ENCODE results near the gene RGL1. TPM values are rescaled to one million over a fixed set of nuclear protein-coding genes. Genes with fewer than 3 reads are reported as not detected.

The RGL1 gene
- total and polyA plus RNA-seq, 2 donors (not counting 3 experiments of a cell fraction or from before 2014, with no cell fraction given) = 19.8 to 35.3 TPM

- dilution Hi-C loops (cut with MboI; ENCODE audit: extremely low pct_ligation_motif_present, low sequenced_read_pairs) (no loop called here), intact Hi-C loops (cut with micrococcal nuclease) (loop anchor here (5.0 kb wide), 2 partner anchors 636 to 744 kb away; no protein-coding TSS in a partner anchor)
- Histone ChIP-seq H3K4me1 (ENCODE audit: control insufficient read depth, extremely low read depth, insufficient read depth, low read length) (peaks cover 29% of the 10 kb centered on the region), H3K27ac (ENCODE audit: insufficient read depth, low read depth, low read length) (no peak overlapping the region), H3K4me3 (replicated peaks in 1 of 3; ENCODE audit: insufficient read depth in 1 of 3, low read depth in 1 of 3, low read length in 3 of 3) (no peak overlapping the region), H3K36me3 (ENCODE audit: control insufficient read depth in 2 of 2, extremely low read depth in 1 of 2, insufficient read depth in 2 of 2, low read length in 2 of 2) (peaks cover 5 to 24% of the 10 kb centered on the region in 2 experiments), H3K9me3 (replicated peaks; ENCODE audit: control insufficient read depth, insufficient read depth, low read length) (no peaks in the 10 kb centered on the region), H2AFZ (ENCODE audit: low read depth, low read length) (no peak overlapping the region), H3K27me3 (ENCODE audit: control insufficient read depth in 2 of 2, insufficient read depth in 2 of 2, low read length in 2 of 2) (no peaks in the 10 kb centered on the region), H3K9me1 (replicated peaks; ENCODE audit: control insufficient read depth, extremely low read depth, insufficient read depth, low read length) (no peaks in the 10 kb centered on the region), H3K9ac (replicated peaks; ENCODE audit: extremely low read depth, insufficient read depth, low read length) (no peak overlapping the region), H4K20me1 (replicated peaks; ENCODE audit: control insufficient read depth, extremely low read depth, insufficient read depth, low read length) (no peaks in the 10 kb centered on the region), H3K4me2 (ENCODE audit: insufficient read depth, low read length) (no peak overlapping the region), H3K79me2 (ENCODE audit: control insufficient read depth, insufficient read depth, low read length) (no peaks in the 10 kb centered on the region)
- ChIA-PET POLR2A (no interaction called here), CTCF (interaction anchor here (1.6 kb wide), 1 partner anchor 745 kb away, joined by 4 read pairs; no protein-coding TSS in a partner anchor)
- FAIRE-seq (no peak), DNase-seq (ENCODE audit: low read depth, low spot score) (no peak)
- BruUV-seq (replicated peaks) = no TSS peak
- TF ChIP-seq MAX (IDR thresholded peaks at IDR 0.05; ENCODE audit: insufficient read depth, insufficient read length) (no peak), JUN (IDR thresholded peaks at IDR 0.05; ENCODE audit: borderline replicate concordance, insufficient read depth, insufficient read length, low read depth) (no peak), MYC (IDR thresholded peaks at IDR 0.05; ENCODE audit: low read depth, low read length) (no peak), POLR2A (IDR thresholded peaks at IDR 0.05; ENCODE audit: low read depth, low read length) (no peak), CTCF (IDR thresholded peaks at IDR 0.05; ENCODE audit: extremely low read depth in 1 of 2, insufficient read depth in 1 of 2, low read depth in 1 of 2, low read length in 2 of 2) (no peak), POLR2AphosphoS5 (IDR thresholded peaks at IDR 0.05; ENCODE audit: insufficient read depth, low read depth, low read length) (no peak), FOS (IDR thresholded peaks at IDR 0.05; ENCODE audit: borderline replicate concordance, insufficient read depth, low read length) (no peak), GATA2 (IDR thresholded peaks at IDR 0.05; ENCODE audit: insufficient read depth, insufficient read length, low read depth, low read length) (no peak), EZH2 (IDR thresholded peaks at IDR 0.05; ENCODE audit: borderline replicate concordance, low read depth, low read length, severe bottlenecking) (no peak)
Observed at GRCh38 chr1:183918589-183918988, 113.7 kb downstream of the RGL1 start.

All from endothelial cell of umbilical vein (primary cell).